Endodermal cell (in vitro differentiated cells): ENCODE results near the gene TIAM1. TPM values are rescaled to one million over a fixed set of nuclear protein-coding genes. Genes with fewer than 3 reads are reported as not detected.

Experiments used
- DNase-seq: peaks from one replicate; pipeline ENCODE4 v3.0.0-alpha.2; 2017
- H3K27ac ChIP-seq: 2 replicates; pipeline ENCODE4 v1.5.1; 2013; ENCODE audit warnings: mild to moderate bottlenecking, low read depth, low read length, moderate library complexity
- H3K27me3 ChIP-seq: 2 replicates; pipeline ENCODE4 v1.6.1; 2013; ENCODE audit warnings: mild to moderate bottlenecking, low read length, moderate library complexity; ENCODE audit not compliant: insufficient read depth, control insufficient read depth, poor library complexity, severe bottlenecking
- H3K36me3 ChIP-seq: 2 replicates; pipeline ENCODE4 v1.7.0; 2013; ENCODE audit warnings: mild to moderate bottlenecking, low read length, moderate library complexity; ENCODE audit not compliant: control insufficient read depth, insufficient read depth
- H3K4me1 ChIP-seq: one replicate; pipeline ENCODE4 v1.7.0; 2013; ENCODE audit warnings: low read length; ENCODE audit not compliant: control insufficient read depth, insufficient read depth
- H3K4me3 ChIP-seq: 2 replicates; pipeline ENCODE4 v1.5.1; 2013; ENCODE audit warnings: mild to moderate bottlenecking, low read length, moderate library complexity
- H3K9ac ChIP-seq: 2 replicates; pipeline ENCODE4 v1.6.1; 2013; ENCODE audit warnings: mild to moderate bottlenecking, low read length, moderate library complexity; ENCODE audit not compliant: poor library complexity, severe bottlenecking; ENCODE audit errors: extremely low read depth
- H3K9me3 ChIP-seq: 2 replicates; pipeline ENCODE4 v1.6.1; 2013; ENCODE audit warnings: mild to moderate bottlenecking, low read length, moderate library complexity; ENCODE audit not compliant: control insufficient read depth
- H3K27ac Mint-ChIP-seq: 2 replicates; pipeline ENCODE4 v1.8.0; 2020; ENCODE audit warnings: mixed read lengths
- H3K27me3 Mint-ChIP-seq: 2 replicates; pipeline ENCODE4 v1.8.0; 2021; ENCODE audit warnings: mild to moderate bottlenecking, mixed read lengths; ENCODE audit not compliant: insufficient read depth
- H3K36me3 Mint-ChIP-seq: 2 replicates; pipeline ENCODE4 v1.8.0; 2020; ENCODE audit warnings: low read depth, mixed read lengths
- H3K4me1 Mint-ChIP-seq: 2 replicates; pipeline ENCODE4 v1.8.0; 2020; ENCODE audit warnings: mixed read lengths
- H3K4me3 Mint-ChIP-seq: 2 replicates; pipeline ENCODE4 v1.8.0; 2020; ENCODE audit warnings: mild to moderate bottlenecking, moderate library complexity, mixed read lengths
- H3K9me3 Mint-ChIP-seq: 2 replicates; pipeline ENCODE4 v1.8.0; 2020; ENCODE audit warnings: mild to moderate bottlenecking, mixed read lengths
- CTCF ChIP-seq: fragments of 200-600 bp; sonication (generic); conservative IDR thresholded peaks from 2 replicates; pipeline ENCODE4 v1.5.0; 2021; ENCODE audit warnings: antibody characterized with exemption, mild to moderate bottlenecking
- WGBS, 2 experiments: methylation state at CpG; one replicate each; pipeline versions ENCODE4 v1.1.5 to v1.1.7; 2013; ENCODE audit warnings: missing lambda C conversion rate in 2 of 2, mixed read lengths in 1 of 2; ENCODE audit not compliant: insufficient coverage in 1 of 2, insufficient read length in 1 of 2; 5-methylcytosine and 5-hydroxymethylcytosine counted together
- total RNA-seq, 2 donors: library from RNA; stranded (reverse); fragmentation: NEBNext Ultra II Directional in 1 of 2; extraction: Animal tissue kit (Norgen Biotek cat#: 25700) in 1 of 2; gene quantifications; 2 replicates in 1 of 2; 3 replicates in 1 of 2; pipeline ENCODE4 v1.2.1, GENCODE V29; 2021

The TIAM1 gene
- total RNA-seq, 2 donors from 2014 or later, result 29.4 to 33.3 TPM

- Histone ChIP-seq H3K9me3 (no peaks in the 10 kb centered on the region), H3K9ac (peak overlapping the region; percentile 78), H3K4me1 (peaks cover 8% of the 10 kb centered on the region), H3K27me3 (no peaks in the 10 kb centered on the region), H3K4me3 (peak overlapping the region; percentile 91), H3K36me3 (no peaks in the 10 kb centered on the region), H3K27ac (no peak overlapping the region)
- Mint-ChIP-seq H3K9me3 (no peaks in the 10 kb centered on the region), H3K27ac (peak overlapping the region; percentile 98), H3K27me3 (no peaks in the 10 kb centered on the region), H3K36me3 (no peaks in the 10 kb centered on the region), H3K4me1 (peaks cover 40% of the 10 kb centered on the region), H3K4me3 (peak overlapping the region; percentile 86)
- no peak for TF ChIP-seq CTCF
- WGBS, 2 experiments, result 50 to 56% methylated on average over 1 to 2 of the region's 2 CpGs
- DNase-seq, result no peak
These were observed 991 bp downstream of the TIAM1 start for GRCh38 chr21:31343030-31343510.

- Mint-ChIP-seq H3K36me3 (peaks cover 2% of the 10 kb centered on the region), H3K4me3 (no peak overlapping the region), H3K27ac (no peak overlapping the region), H3K4me1 (peaks cover 32% of the 10 kb centered on the region), H3K9me3 (no peaks in the 10 kb centered on the region), H3K27me3 (no peaks in the 10 kb centered on the region)
- 86 to 99% methylated on average over 1 to 3 of the region's 3 CpGs for WGBS, 2 experiments
- no peak for TF ChIP-seq CTCF
- Histone ChIP-seq H3K4me1 (peaks cover 7% of the 10 kb centered on the region), H3K4me3 (peak overlapping the region; percentile 91), H3K9me3 (no peaks in the 10 kb centered on the region), H3K27ac (no peak overlapping the region), H3K36me3 (no peaks in the 10 kb centered on the region), H3K9ac (no peak overlapping the region), H3K27me3 (no peaks in the 10 kb centered on the region)
- no peak for DNase-seq
These were observed 1.7 kb downstream of the TIAM1 start for GRCh38 chr21:31342348-31342747.

GRCh38 chr21:31340942-31341487 is 3.0 kb downstream of the TIAM1 start:
- no peak for TF ChIP-seq CTCF
- H3K4me1 ChIP-seq, result peaks cover 7% of the 10 kb centered on the region
- peaks cover 5% of the 10 kb centered on the region for H3K36me3 Mint-ChIP-seq
- no peak for DNase-seq
- no peak overlapping the region for H3K4me3 ChIP-seq
- H3K27ac Mint-ChIP-seq, result no peak overlapping the region
- WGBS, 2 experiments, result 89 to 100% methylated on average over 3 of the region's 4 CpGs
- peaks cover 40% of the 10 kb centered on the region for H3K4me1 Mint-ChIP-seq
- H3K27me3 Mint-ChIP-seq, result no peaks in the 10 kb centered on the region
- H3K9me3 Mint-ChIP-seq, result no peaks in the 10 kb centered on the region
- H3K4me3 Mint-ChIP-seq, result no peak overlapping the region
- no peaks in the 10 kb centered on the region for H3K27me3 ChIP-seq
- no peak overlapping the region for H3K27ac ChIP-seq
- H3K9me3 ChIP-seq, result no peaks in the 10 kb centered on the region
- no peaks in the 10 kb centered on the region for H3K36me3 ChIP-seq
- H3K9ac ChIP-seq, result no peak overlapping the region
